GM13976 (cell line): ENCODE measurements around the gene MAN1B1.
A peak's percentile ranks its signal among the peaks of the same experiment; 100 is the strongest.

ENCODE experiments used
- DNase-seq: peaks from one replicate; pipeline ENCODE4 v3.0.0; 2012; ENCODE audit warnings: low spot score
- in situ Hi-C: fragments of 300-500 bp; cut with MboI; formaldehyde crosslinking; loops from one replicate; pipeline ENCODE4 v1.12.0; 2022; ENCODE audit warnings: low sequenced_read_pairs, mixed read lengths, inconsistent platforms; ENCODE audit not compliant: unreplicated experiment
- TF ChIP-seq, protein P1 (sequence below): IDR thresholded peaks from 2 replicates; pipeline ENCODE4 v1.5.1; 2012; ENCODE audit warnings: borderline replicate concordance, mild to moderate bottlenecking; ENCODE audit not compliant: insufficient read depth; ENCODE audit errors: extremely low read depth, missing control alignments, control extremely low read depth

MAN1B1 gene

GRCh38 chr9:137109250-137110146, 22.7 kb downstream of the MAN1B1 start:
- in situ Hi-C loops = no loop called here
- peak; percentile 19 for DNase-seq
- TF ChIP-seq, protein P1, sequence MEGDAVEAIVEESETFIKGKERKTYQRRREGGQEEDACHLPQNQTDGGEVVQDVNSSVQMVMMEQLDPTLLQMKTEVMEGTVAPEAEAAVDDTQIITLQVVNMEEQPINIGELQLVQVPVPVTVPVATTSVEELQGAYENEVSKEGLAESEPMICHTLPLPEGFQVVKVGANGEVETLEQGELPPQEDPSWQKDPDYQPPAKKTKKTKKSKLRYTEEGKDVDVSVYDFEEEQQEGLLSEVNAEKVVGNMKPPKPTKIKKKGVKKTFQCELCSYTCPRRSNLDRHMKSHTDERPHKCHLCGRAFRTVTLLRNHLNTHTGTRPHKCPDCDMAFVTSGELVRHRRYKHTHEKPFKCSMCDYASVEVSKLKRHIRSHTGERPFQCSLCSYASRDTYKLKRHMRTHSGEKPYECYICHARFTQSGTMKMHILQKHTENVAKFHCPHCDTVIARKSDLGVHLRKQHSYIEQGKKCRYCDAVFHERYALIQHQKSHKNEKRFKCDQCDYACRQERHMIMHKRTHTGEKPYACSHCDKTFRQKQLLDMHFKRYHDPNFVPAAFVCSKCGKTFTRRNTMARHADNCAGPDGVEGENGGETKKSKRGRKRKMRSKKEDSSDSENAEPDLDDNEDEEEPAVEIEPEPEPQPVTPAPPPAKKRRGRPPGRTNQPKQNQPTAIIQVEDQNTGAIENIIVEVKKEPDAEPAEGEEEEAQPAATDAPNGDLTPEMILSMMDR = no peak

- DNase-seq = peak; percentile 27
- in situ Hi-C loops = no loop called here
- TF ChIP-seq, protein P1 = no peak
These were observed 23.5 kb downstream of the MAN1B1 start for GRCh38 chr9:137110147-137110910.

DNA sequence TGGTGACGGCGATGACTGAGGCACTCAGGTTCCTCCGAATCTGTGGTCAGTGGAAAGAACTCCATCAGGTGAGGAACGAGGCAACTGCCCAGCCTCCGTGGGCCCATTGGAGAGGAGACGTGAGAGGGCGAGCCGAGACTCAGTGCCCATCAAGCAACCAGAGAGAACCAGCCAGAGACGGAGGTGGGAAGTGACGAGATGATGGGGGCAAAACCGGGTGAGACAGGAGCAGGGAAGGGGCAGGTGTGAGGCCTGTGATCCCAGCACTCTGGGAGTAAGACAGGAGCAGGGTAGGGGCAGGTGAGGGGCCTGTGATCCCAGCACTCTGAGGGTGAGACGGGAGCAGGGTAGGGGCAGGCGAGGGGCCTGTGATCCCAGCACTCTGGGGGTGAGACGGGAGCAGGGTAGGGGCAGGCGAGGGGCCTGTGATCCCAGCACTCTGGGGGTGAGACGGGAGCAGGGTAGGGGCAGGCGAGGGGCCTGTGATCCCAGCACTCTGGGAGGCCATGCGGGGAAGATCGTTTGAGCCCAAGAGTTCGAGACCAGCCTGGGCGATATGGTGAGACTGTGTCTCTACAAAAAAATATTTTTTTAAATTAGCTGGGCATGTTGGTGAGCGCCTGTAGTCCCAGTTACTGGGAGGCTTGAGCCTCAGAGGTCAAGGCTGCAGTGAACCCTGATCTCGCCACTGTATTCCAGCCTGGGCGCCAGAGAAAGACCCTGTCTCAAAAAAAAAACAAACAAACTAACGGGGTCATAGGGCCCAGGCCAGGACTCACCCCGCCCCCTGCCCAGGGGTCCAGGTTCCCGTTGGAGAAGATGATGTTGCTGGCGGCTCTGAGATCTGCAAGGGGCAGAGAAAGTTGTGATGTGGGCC, 24.4 kb downstream of the MAN1B1 start:
- in situ Hi-C loops = no loop called here
- TF ChIP-seq, protein P1 = no peak
- peak; percentile 17 for DNase-seq

DNA sequence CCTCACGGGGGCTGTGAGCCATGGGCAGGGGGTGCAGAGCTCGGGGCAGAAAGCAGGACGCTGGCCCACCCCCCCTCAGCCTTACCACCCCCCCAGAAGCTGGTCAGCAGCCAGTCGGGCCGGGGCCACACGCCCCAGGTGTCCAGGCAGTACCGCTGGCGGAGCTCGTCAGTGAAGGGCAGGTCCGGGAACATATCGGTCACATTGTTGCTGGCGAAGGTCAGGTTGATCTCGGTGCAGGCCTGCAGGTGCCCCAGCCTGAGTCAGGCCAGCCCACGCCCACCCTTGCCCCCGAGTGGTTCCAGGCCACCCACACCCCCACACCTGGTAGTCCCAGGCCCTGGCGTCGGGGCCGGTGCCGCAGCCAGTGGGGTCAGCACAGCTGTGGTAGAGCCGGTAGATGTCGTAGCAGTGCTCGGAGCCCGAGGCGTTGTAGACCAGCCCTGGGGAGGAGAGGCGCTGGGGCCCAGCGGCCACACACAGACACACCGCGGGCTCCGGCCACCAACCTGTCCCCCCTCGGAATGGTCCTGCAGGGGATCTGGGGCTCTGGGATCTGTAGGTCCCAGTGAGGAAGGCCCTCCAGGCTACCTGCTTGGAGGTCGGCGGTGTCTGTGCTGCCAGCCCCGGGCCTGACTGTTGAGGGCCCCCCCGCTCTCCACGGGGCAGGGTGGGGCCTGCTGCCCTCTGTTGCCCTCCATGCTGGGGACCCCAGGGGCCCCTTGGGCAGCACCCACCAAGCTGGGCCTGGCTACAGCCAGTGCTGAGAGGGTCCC, 25.2 kb downstream of the MAN1B1 start:
- DNase-seq = peak; percentile 15
- TF ChIP-seq, protein P1 = no peak
- in situ Hi-C loops = no loop called here

DNA sequence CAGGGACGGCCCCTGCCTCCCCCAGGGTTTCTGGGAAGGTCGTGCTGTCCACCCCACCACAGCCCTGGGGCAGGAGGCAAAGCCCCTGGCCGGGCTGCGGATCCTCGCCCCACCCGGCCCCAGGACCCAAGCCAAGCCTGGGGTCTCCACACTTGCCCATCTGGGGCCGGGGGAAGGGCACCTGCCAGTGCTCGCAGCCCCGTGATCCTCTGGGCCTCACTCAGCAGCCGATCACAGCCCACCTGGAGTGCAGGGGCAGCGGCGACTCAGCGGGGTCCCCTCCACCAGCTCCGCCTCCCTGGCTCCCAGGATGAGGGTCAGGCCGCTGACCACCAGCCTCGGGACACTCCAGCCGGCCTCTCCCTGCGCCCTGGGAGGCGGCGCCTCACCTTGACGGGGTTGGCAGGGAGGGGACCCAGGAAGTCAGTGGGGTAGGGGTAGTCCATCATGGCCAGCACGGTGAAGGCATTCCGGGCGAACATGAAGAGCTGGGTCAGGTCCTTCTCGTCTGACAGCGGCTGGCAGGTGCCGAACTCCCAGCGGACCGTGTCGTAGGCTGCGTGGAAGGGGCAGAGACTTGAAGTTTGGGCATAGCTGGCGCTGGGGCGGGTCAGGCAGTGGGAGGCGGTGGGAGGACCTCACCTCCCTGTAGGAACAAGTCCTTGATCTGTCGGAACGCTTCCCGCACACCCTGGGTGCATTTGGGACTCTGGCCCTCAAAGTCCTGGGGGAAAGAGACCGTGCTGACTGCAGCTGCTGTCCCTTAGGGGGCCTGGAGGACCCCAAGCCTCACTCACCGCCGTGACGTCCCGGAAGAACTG, 26.0 kb downstream of the MAN1B1 start:
- DNase-seq = peak; percentile 21
- TF ChIP-seq, protein P1 = no peak
- in situ Hi-C loops = no loop called here
